ENCODE data around the gene CAPN10.

The CAPN10 gene

DNA sequence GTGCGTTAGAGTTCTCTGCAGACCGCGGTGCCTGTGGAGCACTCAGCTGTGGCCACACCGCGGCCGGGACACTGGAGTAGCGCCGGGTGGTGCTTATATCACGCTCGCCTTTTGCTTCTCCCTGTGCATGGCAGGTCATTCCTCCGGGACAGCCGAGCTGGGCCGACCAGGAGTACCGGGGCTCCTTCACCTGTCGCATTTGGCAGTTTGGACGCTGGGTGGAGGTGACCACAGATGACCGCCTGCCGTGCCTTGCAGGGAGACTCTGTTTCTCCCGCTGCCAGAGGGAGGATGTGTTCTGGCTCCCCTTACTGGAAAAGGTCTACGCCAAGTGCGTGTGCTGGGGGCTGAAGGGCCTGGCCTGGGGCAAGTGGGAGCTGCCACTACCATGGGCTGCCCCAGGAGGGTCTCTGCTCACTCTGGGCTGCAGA lies 4.2 kb downstream of the CAPN10 start:
- DNase-seq, result no peak

DNA sequence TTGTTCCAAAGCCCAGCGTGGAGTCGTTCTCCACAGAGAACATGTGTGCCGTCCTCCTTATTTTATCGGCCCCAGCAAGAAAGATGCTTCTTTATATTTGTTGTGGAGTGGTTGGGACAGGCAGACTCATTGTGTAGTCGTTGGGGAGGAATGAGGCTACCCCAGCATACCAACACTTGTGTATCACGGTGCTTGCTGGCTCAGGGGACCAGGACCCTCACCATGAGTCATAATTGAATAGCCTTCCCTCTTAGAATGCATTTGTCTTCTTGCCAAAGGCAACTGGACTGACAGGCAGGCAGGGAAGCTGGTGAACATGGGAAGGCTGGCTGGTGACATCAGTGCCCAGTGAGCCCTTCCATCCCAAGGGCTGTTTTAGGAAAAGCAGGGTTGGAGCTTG lies 4.7 kb downstream of the CAPN10 start:
- peak; percentile 51 for DNase-seq

DNA sequence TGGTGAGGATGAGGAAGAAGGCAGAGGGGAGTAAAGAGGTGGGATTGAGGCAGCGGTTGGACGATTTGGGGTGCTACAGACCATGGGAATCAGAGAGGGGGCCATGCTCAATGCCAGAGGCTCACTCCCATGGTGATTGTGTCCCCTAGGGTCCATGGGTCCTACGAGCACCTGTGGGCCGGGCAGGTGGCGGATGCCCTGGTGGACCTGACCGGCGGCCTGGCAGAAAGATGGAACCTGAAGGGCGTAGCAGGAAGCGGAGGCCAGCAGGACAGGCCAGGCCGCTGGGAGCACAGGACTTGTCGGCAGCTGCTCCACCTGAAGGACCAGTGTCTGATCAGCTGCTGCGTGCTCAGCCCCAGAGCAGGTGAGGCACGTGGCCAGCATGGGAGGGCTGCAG lies 5.2 kb downstream of the CAPN10 start:
- DNase-seq, result no peak

DNA sequence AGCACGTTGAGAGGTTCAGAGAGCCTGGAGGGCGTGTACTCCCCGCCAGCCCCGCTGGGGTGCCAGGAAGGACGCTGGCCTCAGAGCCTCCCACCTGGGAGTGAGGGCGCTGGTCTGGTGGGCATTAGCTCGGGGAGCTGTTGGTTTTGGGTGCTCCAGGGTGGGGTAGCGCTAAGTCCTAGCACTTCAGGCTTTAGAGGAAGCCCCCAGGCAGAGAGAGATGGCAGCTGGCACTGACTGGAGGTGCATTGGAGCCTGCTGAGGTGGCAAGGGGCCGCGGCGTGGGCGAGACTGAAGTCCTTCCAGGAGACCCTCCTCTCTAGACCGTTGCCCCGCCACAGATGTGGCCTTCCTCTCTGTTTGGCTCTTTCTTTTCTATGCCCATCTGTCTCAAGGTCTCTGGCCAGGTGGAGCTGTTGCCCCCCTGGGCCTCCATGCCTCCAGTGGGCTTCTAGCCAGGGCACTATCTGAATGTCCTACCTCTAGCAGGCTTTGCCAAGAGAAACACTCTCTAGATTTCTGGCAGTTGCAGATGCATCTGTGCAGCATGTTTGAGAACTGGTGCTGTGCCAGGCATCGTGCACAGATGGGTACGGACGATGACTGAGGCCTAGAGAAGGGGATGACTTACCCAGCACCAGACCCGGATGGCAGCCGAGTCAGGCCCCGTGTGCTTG lies 6.6 kb downstream of the CAPN10 start:
- no peak for DNase-seq

DNA sequence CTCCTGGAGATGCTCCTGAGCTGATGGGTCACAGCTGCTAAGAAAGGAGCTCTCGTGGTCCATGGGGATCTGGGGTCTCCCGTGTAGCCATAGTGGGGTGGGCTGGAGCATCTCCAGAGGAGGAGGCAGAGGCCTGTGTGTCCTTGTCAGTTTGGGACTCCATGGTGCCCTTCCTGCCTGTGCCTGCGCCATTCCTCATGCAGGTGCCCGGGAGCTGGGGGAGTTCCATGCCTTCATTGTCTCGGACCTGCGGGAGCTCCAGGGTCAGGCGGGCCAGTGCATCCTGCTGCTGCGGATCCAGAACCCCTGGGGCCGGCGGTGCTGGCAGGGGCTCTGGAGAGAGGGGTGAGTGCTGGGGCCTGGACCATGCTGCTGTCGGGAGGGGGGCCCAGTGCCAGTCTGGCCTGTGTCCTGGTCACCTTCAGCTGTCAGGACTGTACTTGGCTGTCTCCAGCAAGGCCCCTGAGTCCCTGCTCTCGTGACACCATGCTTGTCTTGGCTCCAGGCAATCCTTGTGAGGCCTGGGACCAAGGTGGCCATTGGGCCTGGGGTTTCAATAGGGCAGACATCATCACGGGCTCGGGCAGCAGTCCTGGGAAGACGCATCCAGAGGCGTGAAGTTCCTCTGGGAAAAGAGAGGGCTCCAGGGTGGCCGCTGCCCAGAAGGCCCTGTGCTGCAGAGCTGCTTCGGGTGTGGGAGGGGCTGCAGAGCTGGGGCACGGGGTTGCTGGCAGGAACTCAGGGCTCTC lies 7.3 kb downstream of the CAPN10 start:
- DNase-seq, result no peak

DNA sequence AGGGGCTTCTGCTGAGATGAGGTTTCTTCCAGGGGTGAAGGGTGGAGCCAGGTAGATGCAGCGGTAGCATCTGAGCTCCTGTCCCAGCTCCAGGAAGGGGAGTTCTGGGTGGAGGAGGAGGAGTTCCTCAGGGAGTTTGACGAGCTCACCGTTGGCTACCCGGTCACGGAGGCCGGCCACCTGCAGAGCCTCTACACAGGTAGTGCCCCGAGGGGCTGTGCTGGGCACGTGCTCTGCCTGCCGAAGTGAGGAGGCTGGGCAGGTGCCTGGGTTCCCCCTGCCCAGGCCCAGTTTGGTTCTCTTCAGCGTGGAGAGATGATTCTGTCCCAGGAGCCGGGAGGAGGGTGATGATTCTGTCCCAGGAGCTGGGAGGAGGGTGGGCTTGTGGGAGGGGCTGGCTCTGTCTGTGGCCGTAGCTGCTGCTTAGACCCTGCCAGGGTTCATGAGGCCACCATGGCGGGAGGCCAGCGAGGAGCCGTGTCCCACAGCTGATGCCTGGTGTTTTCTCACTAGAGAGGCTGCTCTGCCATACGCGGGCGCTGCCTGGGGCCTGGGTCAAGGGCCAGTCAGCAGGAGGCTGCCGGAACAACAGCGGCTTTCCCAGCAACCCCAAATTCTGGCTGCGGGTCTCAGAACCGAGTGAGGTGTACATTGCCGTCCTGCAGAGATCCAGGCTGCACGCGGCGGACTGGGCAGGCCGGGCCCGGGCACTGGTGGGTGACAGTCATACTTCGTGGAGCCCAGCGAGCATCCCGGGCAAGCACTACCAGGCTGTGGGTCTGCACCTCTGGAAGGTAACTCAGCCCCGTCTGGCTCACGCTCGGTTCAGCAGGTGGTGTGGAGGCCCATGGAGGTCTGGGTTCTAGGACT lies 8.2 kb downstream of the CAPN10 start:
- DNase-seq, result no peak

DNA sequence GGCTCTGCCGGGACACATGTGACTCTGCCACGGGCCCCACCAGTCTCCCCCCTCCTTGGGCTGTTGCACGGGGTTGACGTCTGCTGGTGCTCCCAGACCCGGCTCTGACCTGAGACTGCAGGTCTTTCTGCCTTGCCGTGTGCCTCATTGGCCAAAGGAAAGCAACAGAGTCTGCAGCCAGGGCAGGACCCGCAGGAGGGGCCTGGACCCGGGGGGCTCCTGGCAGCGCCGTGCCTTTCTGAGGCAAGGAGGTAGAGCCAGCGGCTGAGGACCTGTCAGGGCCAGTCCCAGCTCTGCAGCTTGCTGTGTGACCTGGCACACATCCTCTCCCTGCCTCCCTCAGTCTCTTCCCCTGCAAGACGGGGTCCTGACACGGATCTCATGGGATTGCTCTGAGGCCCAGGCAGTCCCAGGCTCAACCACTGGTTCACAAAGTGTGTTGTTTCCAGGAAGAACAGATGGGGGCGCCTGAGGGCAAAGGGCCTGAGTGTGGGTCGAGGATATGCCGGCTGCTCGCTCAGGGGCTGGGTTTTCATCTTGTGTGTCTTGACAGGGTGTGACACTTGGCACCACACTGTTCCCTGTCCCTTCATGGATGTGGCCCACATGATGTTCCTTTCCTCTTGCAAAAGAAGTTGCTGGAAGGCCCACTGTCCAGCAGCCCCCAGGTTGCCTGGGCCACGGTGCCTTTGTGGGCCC lies 9.0 kb downstream of the CAPN10 start:
- DNase-seq, result peak; percentile 22

DNA sequence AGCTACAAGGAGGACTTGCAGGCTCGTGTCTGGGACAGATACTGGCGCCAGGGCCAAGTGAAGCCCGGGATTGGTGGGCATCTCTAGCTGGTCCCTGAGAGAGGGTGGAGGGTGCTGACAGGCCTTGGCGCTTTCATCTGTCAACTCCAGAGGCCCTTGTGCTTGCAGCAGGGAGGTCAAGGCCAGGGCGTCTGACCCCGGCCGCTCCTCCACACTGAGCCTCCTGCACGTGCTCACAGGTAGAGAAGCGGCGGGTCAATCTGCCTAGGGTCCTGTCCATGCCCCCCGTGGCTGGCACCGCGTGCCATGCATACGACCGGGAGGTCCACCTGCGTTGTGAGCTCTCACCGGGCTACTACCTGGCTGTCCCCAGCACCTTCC lies 9.5 kb downstream of the CAPN10 start:
- DNase-seq, result no peak

DNA sequence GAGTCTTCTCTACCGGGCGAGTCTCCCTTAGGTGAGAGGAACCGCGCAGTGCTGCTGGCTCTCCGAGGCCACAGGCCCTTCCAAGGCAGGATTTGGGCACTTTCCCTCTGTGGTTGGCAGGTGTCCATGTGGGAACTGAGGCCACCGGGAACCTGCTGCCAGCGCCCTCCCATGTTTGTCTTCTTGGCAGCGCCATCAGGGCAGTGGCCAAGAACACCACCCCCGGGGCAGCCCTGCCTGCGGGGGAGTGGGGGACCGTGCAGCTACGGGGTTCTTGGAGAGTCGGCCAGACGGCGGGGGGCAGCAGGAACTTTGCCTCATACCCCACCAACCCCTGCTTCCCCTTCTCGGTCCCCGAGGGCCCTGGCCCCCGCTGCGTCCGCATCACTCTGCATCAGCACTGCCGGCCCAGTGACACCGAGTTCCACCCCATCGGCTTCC lies 10.0 kb downstream of the CAPN10 start:
- DNase-seq, result no peak

DNA sequence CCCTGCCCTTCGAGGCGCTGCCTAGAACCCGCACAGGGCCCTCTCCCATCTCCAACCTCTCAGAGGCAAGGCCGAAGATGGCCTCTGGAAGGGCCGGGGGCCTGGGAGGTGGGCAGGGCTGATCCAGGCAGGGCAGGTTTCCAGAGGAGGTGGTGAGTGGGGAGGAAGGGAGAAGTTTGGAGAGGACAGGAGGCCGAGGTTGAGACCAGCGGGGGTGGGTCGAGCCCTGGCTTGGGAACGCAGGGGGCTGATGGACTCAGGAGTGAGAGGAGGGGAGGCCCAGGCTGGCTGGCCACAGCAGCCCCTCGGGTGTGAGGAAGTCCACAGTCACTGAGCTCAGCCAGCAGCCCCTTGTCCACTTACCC lies 10.5 kb downstream of the CAPN10 start:
- DNase-seq, result no peak

DNA sequence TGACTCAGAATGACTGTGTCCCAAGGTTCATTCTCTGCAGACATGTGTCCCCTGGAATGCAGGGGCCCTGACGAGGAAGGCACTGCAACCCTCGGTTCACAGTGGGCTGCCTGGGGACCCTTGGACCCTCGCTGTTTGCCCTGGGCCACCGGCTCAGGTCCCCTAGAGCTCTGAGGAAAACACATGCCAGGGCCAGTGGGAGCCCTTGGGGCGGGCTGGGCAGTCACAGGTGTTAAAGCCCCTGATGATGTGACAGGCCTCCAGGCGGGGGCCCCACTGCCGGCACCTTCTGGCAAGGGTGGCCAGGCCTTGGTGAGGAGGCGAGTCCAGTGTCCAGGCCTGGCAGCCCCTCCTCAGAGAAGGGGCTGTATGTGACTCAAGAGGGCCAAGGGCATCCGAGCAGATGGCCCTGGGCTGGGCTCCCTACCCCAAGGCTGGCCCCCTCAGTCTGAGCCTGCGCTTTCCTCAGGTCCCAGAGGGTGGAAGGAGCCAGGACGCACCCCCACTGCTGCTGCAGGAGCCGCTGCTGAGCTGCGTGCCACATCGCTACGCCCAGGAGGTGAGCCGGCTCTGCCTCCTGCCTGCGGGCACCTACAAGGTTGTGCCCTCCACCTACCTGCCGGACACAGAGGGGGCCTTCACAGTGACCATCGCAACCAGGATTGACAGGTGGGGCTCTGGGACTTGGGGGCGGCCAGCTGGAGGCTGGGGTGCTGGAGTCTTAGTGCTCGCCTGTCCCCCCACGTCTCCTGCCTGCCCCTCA lies 11.1 kb downstream of the CAPN10 start:
- DNase-seq, result no peak

DNA sequence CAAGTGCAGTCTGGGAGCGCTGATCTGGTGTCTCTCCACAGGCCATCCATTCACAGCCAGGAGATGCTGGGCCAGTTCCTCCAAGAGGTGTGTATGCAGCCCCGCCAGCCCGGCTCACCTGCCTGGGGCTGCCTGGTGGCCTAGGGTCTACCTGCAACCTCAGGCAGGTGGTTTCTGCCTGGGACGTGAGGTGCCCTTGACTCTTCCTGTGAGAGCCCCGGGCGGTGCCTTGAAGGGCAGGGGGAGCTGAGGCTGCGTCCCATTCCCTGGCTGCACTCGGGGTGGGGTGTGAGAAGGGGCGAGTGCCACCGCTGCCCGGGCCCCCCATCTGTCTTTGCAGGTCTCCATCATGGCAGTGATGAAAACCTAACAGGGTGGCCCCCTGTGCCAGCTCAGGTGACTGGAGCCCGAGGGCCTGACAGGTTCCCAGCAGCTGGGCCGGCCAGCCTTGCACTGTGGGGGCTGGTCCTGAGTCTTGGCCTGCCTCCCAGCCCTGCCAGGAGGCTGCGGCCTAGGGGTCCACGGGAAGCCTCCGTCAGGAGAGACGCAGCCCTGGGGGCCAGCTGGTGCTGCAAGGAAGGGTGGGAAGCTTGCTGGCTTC lies 11.9 kb downstream of the CAPN10 start:
- DNase-seq, result no peak

DNA sequence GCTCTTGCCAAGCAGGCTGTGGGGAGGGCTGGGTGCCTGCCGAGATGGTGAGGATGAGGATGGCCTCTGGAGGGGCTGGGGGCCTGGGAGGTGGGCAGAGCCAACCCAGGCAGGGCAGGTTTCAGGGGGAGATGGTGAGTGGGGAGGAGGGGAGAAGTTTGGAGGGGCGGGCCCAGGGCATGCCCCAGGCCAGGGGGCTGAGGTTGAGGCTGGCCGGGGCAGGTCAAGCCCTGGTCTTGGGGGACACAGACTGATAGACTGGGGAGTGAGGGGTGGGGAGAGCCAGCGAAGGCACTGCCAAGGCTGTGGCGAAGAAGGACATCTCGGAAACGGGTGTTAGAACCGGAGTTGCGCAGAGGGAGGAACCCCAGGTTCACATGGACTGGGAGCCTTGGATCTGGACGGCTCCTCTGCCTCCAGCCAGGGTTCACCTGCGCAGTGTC lies 12.6 kb downstream of the CAPN10 start:
- no peak for DNase-seq

DNA sequence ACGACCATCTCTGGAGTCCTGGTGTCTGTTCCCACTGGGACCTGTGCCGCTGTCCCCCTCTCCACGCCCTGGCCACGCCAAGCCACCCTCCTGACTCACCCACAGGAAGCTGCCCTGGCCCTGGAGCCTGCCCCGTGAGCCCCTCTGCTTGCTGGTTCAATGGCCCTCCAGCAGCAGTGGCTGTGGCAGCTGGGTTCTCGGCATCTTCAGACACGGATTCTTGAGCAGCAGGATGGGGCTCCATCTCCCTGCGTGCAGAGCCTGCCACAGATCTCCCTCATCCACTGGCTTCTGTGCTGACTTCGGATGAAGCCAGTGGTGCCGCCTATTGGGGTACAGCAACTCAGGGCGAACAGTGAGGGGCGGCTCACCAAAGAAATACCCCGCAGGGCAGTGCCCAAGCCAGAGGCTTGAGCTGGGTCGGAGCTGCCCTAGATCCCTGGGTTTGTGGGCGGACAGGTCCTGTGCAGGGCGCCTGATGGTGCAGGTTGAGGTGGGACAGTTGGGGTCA lies 14.0 kb downstream of the CAPN10 start:
- DNase-seq, result no peak

DNA sequence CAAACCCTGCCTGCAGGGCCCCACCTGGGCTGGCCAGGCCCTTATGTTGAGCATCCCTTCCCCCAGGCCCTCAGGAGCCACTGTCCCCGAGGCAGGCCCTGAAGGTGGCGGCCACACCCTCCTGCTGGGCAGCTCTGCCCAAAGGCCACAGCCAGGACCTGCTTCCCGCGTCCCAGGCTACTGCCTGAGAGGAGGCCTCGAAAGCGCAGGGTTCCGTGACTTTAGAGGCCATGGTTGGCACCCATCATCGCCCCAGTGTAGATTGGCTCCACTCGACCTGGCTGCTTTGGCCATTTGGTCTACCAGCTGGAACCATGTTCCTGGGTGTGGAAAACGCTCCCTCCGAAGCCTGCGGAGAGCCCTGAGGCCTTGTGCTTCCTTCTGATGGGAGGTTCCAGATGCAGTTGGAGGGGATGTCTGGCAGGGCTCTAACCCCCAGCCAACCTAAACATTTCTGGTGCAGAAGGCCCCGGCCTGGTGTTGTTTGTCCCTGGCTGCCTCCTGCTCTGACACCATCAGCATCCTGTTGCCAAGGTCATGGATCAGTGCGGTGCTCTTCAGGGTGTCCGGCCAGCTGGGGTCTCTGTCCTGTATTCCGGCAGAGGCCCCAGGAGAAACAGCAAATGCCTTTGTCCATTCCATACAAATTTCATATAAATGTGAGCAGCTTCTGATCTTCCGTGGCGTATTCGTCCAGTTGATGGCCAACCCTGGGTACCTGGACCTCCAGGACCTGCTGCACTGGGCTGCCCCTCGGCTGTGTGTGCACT lies 14.7 kb downstream of the CAPN10 start:
- no peak for DNase-seq

DNA sequence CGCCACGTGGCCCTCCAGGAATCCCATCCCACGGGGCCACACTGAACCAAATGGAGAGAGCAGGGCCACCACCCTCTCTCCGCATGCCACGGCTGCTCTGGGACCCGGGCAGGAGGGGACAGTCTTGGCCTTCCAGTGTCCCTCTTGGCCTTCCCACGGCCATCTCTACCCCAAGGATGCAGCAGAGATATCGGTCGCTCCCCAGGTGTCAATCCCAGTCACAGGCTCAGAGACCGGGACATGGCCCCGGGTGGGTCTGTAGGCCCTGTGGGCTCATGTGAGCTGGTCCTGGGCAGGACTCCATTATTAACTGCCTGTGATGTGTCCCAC lies 15.3 kb downstream of the CAPN10 start:
- DNase-seq, result no peak

DNA sequence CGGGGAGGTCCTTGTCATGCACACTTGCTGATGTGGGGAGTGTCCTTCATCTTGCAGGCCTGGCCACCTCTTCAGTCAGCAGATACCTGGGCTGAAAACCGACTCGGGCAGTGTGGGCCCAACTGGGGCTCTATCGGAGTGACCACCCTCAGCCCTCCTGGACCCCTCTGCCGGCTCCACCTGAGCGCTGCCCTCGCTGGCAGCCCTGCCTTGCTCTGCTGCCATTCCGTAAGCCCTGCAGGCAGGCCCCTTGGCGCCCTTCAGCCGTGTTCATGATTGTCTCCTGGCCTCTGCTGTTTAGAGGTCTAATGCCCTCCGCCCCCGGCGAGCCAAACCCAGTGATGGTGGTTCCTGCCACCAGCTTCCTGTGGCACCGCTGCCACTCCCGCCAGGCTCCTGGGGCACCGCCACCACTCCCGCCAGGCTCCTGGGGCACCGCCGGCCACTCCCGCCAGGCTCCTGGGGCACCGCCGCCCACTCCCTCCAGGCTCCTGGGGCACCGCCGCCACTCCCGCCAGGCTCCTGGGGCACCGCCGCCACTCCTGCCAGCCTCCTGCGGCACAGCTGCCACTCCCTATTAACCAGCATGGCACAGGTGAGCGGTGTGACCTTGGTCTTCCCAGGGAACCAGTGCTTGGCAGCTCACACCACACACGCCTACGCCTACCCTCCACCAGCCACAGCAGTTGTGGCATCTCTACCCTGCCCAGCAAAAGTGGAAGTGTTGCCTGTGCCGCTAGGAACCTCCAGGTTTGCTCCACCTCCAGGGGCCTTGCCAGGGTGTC lies 15.9 kb downstream of the CAPN10 start:
- no peak for DNase-seq

DNA sequence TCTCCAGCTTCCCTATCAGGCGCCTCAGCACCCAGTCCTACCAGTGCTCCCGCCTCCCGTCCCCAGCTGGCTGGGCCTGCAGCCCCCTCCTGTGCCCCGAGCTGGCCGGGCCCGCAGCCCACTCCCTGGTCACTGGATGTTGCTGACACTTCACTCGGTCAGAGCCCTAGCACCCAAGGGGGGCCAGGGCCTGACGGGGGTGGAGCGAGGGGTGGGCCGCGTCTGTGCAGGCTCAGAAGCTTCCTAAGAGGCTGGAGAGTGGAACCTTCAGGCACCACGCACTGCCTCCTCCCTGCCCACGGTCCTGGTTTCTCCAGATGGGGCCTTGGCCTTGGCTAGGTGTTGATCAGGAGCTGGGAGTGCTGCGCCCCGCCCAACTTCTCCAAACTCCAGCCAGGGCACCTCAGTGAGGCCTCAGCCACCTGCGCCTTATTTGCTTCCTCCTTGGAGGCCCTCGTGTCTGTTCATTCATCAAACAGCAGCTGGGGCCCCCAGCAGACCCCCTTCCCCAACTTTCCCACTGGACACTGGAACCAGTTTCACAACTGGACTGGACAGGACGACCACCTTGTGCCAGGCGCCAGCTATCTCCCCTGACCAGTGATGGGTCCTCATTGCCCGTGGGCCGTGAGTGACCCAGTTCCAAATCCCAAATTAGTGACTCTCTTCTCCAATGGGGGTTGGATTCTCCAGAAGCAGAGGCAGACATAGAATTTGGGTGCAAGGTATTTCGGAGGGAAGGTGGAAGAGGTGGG lies 16.7 kb downstream of the CAPN10 start:
- no peak for DNase-seq

DNA sequence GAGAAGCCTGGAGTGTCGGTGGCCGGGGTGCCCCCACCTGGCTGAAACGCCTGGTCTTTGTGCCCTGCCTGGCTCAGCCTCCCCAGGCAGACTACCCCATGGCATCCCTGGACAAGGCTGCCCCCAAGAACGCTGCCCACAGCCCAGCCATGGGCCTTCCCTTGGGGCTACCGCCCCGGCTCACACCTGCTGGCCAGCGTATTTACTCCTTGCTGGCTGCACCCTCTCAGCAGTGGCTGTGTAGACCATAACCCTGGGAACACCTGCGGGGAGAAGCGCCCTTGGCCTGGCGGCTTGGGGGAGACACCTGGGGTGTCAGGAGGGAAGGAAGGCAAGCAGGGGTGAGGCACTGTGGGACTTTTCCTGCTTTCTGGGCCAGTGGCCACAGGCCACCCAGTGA lies 17.3 kb downstream of the CAPN10 start:
- no peak for DNase-seq

Data from fibroblast of skin of back (primary cell).